Smooth muscle cell (in vitro differentiated cells): Measurements from ENCODE around the gene CMTM7. TPM values are rescaled to one million over a fixed set of nuclear protein-coding genes. Genes with fewer than 3 reads are reported as not detected.

Experiments
- DNase-seq: peaks from one replicate; lab custom pipeline; 2025; ENCODE audit not compliant: unreplicated experiment; lab: John Stamatoyannopoulos, UW
- H2AFZ ChIP-seq: fragments of 200-600 bp; sonication (generic); 2 replicates; pipeline ENCODE4 v1.6.0; 2016; ENCODE audit warnings: antibody characterized with exemption, low read depth, mild to moderate bottlenecking
- H3F3A ChIP-seq: fragments of 200-600 bp; sonication (generic); 2 replicates; pipeline ENCODE4 v1.6.0; 2017; ENCODE audit warnings: antibody characterized with exemption, low read depth
- H3K27ac ChIP-seq: fragments of 200-600 bp; sonication (generic); 2 replicates; pipeline ENCODE4 v1.5.1; 2016; ENCODE audit warnings: low read depth, mild to moderate bottlenecking
- H3K27me3 ChIP-seq: fragments of 200-600 bp; sonication (generic); 2 replicates; pipeline ENCODE4 v1.6.1; 2016; ENCODE audit warnings: low read depth, mild to moderate bottlenecking
- H3K36me3 ChIP-seq: fragments of 200-600 bp; sonication (generic); 2 replicates; pipeline ENCODE4 v1.5.1; 2016; ENCODE audit warnings: low read depth
- H3K4me1 ChIP-seq: fragments of 200-600 bp; sonication (generic); 2 replicates; pipeline ENCODE4 v1.5.1; 2016; ENCODE audit warnings: low read depth
- H3K4me2 ChIP-seq: fragments of 200-600 bp; sonication (generic); 2 replicates; pipeline ENCODE4 v1.6.0; 2016; ENCODE audit warnings: mild to moderate bottlenecking
- H3K4me3 ChIP-seq: fragments of 200-600 bp; sonication (generic); 2 replicates; pipeline ENCODE4 v1.5.1; 2016; ENCODE audit warnings: mild to moderate bottlenecking
- H3K79me2 ChIP-seq: fragments of 200-600 bp; sonication (generic); 2 replicates; pipeline ENCODE4 v1.6.0; 2016; ENCODE audit warnings: low read depth, mild to moderate bottlenecking
- H3K9ac ChIP-seq: fragments of 200-600 bp; sonication (generic); 2 replicates; pipeline ENCODE4 v1.6.0; 2016; ENCODE audit warnings: low read depth
- H3K9me3 ChIP-seq: fragments of 200-600 bp; sonication (generic); replicated peaks from 2 replicates; pipeline ENCODE4 v1.5.1; 2016; ENCODE audit warnings: low read depth
- H4K20me1 ChIP-seq: fragments of 200-600 bp; sonication (generic); 2 replicates; pipeline ENCODE4 v1.6.0; 2016; ENCODE audit warnings: low read depth
- CTCF ChIP-seq: fragments of 200-600 bp; sonication (generic); IDR thresholded peaks from 2 replicates; pipeline ENCODE4 v1.5.1; 2017; ENCODE audit warnings: borderline replicate concordance, mild to moderate bottlenecking, antibody characterized with exemption; ENCODE audit not compliant: insufficient read depth, poor library complexity, severe bottlenecking
- WGBS: methylation state at CpG from one replicate; pipeline ENCODE4 v1.1.7; 2016; ENCODE audit warnings: low lambda C conversion rate; 5-methylcytosine and 5-hydroxymethylcytosine counted together
- polyA plus RNA-seq: library from polyadenylated mRNA; unstranded; fragments of >200 nt; fragmentation: Nextera tagmentation; extraction: Ambion mirVana; gene quantifications from 2 replicates; pipeline ENCODE4 v1.2.1, GENCODE V29; 2016
- total RNA-seq: library from RNA; depleted of rRNA; stranded (reverse); fragments of >200 nt; gene quantifications from 2 replicates; pipeline ENCODE4 v1.2.3, GENCODE V29; 2014

CMTM7 gene
- total and polyA plus RNA-seq, 2 experiments from 2014 or later: 23.4 to 43.1 TPM

GRCh38 chr3:32450426-32450825 is 58.8 kb downstream of the CMTM7 start:
- H3K27ac ChIP-seq: no peak overlapping the region
- no peaks in the 10 kb centered on the region for H3K27me3 ChIP-seq
- no peaks in the 10 kb centered on the region for H3K36me3 ChIP-seq
- no peaks in the 10 kb centered on the region for H3K9me3 ChIP-seq
- 97% methylated on average over 2 of the region's 2 CpGs for WGBS
- no peak overlapping the region for H2AFZ ChIP-seq
- H3K9ac ChIP-seq: no peak overlapping the region
- H4K20me1 ChIP-seq: no peaks in the 10 kb centered on the region
- no peak overlapping the region for H3K4me3 ChIP-seq
- no peak for TF ChIP-seq CTCF
- no peaks in the 10 kb centered on the region for H3K79me2 ChIP-seq
- peaks cover 10% of the 10 kb centered on the region for H3K4me1 ChIP-seq
- H3K4me2 ChIP-seq: no peak overlapping the region
- DNase-seq: no peak
- H3F3A ChIP-seq: no peaks in the 10 kb centered on the region

- Histone ChIP-seq H3K4me1 (peaks cover 10% of the 10 kb centered on the region), H4K20me1 (no peaks in the 10 kb centered on the region), H3K79me2 (no peaks in the 10 kb centered on the region), H2AFZ (no peak overlapping the region), H3K9me3 (no peaks in the 10 kb centered on the region), H3K4me2 (no peak overlapping the region), H3K9ac (no peak overlapping the region), H3K36me3 (no peaks in the 10 kb centered on the region), H3K27me3 (no peaks in the 10 kb centered on the region), H3K27ac (no peak overlapping the region), H3F3A (no peaks in the 10 kb centered on the region), H3K4me3 (no peak overlapping the region)
- no peak for DNase-seq
- TF ChIP-seq CTCF: no peak
- 88% methylated on average over 12 of the region's 12 CpGs for WGBS
Observed at GRCh38 chr3:32450992-32451659, 59.5 kb downstream of the CMTM7 start.

- no peaks in the 10 kb centered on the region for H3K79me2 ChIP-seq
- no peak for TF ChIP-seq CTCF
Observed at GRCh38 chr3:32452009-32452408, 60.4 kb downstream of the CMTM7 start.

GRCh38 chr3:32453346-32453745 is 61.7 kb downstream of the CMTM7 start:
- no peak for DNase-seq
- no peak for TF ChIP-seq CTCF
- Histone ChIP-seq H3K36me3 (no peaks in the 10 kb centered on the region), H3K27me3 (no peaks in the 10 kb centered on the region), H3F3A (no peaks in the 10 kb centered on the region), H3K79me2 (no peaks in the 10 kb centered on the region), H3K9ac (no peak overlapping the region), H3K4me3 (no peak overlapping the region), H3K4me1 (peaks cover 3% of the 10 kb centered on the region), H3K4me2 (no peak overlapping the region), H4K20me1 (no peaks in the 10 kb centered on the region), H2AFZ (no peak overlapping the region), H3K9me3 (no peaks in the 10 kb centered on the region), H3K27ac (peak overlapping the region; percentile 62)
- WGBS: 53% methylated on average over 5 of the region's 5 CpGs

More at GRCh38 chr3:32452009-32452408, 60.4 kb downstream of the CMTM7 start:
- Histone ChIP-seq H3K9ac (no peak overlapping the region), H4K20me1 (no peaks in the 10 kb centered on the region), H3K4me3 (no peak overlapping the region), H3K4me2 (no peak overlapping the region), H3K36me3 (no peaks in the 10 kb centered on the region), H2AFZ (no peak overlapping the region), H3K27me3 (no peaks in the 10 kb centered on the region), H3K9me3 (no peaks in the 10 kb centered on the region), H3K27ac (no peak overlapping the region), H3F3A (no peaks in the 10 kb centered on the region), H3K4me1 (peaks cover 10% of the 10 kb centered on the region)
- 95% methylated on average over 4 of the region's 4 CpGs for WGBS
- no peak for DNase-seq
